OCI-LY7 (cell line): Measurements from ENCODE around the gene USPL1.

Source experiments
- EZH2phosphoT487 ChIP-seq: fragments of 200-600 bp; sonication (generic); IDR thresholded peaks from 2 replicates; pipeline ENCODE4 v1.6.1; 2018; ENCODE audit warnings: low read depth, borderline replicate concordance, mild to moderate bottlenecking, mixed run types, antibody characterized with exemption, low read length, moderate library complexity, mixed read lengths
- TF ChIP-seq, protein P1 (sequence below): fragments of 200-600 bp; sonication (generic); conservative IDR thresholded peaks from 2 replicates; pipeline ENCODE4 v1.5.1; 2014; ENCODE audit warnings: mild to moderate bottlenecking, antibody characterized with exemption, low read length, moderate library complexity, mixed read lengths

GRCh38 chr13:30638301-30638700 lies 20.6 kb downstream of the USPL1 start:
- TF ChIP-seq, protein P1, sequence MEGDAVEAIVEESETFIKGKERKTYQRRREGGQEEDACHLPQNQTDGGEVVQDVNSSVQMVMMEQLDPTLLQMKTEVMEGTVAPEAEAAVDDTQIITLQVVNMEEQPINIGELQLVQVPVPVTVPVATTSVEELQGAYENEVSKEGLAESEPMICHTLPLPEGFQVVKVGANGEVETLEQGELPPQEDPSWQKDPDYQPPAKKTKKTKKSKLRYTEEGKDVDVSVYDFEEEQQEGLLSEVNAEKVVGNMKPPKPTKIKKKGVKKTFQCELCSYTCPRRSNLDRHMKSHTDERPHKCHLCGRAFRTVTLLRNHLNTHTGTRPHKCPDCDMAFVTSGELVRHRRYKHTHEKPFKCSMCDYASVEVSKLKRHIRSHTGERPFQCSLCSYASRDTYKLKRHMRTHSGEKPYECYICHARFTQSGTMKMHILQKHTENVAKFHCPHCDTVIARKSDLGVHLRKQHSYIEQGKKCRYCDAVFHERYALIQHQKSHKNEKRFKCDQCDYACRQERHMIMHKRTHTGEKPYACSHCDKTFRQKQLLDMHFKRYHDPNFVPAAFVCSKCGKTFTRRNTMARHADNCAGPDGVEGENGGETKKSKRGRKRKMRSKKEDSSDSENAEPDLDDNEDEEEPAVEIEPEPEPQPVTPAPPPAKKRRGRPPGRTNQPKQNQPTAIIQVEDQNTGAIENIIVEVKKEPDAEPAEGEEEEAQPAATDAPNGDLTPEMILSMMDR = no peak
- TF ChIP-seq EZH2phosphoT487 = no peak
